ENCODE results near the gene ZKSCAN1. TPM values are rescaled to one million over a fixed set of nuclear protein-coding genes. Genes with fewer than 3 reads are reported as not detected.

Gene ZKSCAN1
- total RNA-seq, 1 experiment from 2014 or later, result 21.2 TPM

GRCh38 chr7:100079024-100079560, 63.7 kb downstream of the ZKSCAN1 start:
- no peak for DNase-seq (ENCODE audit: low read depth)

- DNase-seq (ENCODE audit: low read depth), result peak; percentile 27
Measured at GRCh38 chr7:100080907-100081534, 65.6 kb downstream of the ZKSCAN1 start.

DNA sequence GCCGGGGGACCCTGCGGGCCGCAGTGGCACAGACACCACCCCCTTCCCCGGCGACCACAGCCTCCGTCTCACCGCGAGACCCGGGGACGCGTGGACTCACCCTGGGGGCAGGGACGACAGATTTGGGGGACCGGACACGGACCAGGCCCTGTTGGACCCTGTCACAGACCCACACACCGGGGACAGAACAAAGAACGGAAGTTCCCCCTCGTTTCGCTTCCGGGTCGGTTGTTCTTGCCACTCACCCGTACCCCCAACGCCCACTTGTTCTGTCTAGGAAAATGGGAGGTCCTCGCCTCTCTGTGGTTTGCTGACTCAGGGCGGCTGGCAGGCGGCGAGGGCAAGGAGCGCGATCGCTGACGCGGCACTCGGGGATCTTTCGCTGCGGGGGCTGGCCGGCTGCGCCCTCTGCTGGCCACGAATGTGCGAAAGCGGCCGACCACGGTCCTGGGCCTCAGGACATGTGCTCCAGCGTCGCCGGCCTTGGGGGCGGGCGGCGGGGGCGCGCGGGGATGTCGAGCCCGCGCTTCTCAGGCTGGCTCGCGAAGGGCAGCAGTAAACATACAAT, 66.2 kb downstream of the ZKSCAN1 start, which contains the start of gene ZNF3:
Gene ZNF3 (minus strand): TSS at position 189 of the 568 bp plus-strand sequence. CDS start 4,366 bp downstream, outside the sequence.
- peak; percentile 100 for DNase-seq (ENCODE audit: low read depth)

- no peak for DNase-seq (ENCODE audit: low read depth)
Measured at GRCh38 chr7:100082978-100083377, 67.6 kb downstream of the ZKSCAN1 start.

DNA sequence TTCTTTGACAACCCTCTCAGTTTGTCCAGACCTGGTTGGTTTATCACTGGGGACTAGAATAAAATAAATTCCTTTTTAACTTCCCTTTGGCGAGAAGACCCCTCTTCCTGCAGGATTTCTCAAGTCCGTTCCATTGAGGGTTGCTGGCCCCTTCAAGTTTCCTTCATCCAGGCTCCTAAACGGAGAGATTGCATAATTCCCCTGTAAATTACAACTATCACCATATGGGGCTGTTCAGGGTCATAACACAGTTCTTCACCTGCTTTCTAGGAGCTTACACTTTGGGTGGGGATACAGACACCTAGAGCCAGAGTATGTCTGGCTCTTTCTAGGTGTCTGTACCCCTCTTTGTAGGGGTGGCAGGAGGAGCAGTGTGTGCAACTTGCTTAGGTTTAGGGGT, 70.1 kb downstream of the ZKSCAN1 start:
- DNase-seq (ENCODE audit: low read depth), result no peak

DNA sequence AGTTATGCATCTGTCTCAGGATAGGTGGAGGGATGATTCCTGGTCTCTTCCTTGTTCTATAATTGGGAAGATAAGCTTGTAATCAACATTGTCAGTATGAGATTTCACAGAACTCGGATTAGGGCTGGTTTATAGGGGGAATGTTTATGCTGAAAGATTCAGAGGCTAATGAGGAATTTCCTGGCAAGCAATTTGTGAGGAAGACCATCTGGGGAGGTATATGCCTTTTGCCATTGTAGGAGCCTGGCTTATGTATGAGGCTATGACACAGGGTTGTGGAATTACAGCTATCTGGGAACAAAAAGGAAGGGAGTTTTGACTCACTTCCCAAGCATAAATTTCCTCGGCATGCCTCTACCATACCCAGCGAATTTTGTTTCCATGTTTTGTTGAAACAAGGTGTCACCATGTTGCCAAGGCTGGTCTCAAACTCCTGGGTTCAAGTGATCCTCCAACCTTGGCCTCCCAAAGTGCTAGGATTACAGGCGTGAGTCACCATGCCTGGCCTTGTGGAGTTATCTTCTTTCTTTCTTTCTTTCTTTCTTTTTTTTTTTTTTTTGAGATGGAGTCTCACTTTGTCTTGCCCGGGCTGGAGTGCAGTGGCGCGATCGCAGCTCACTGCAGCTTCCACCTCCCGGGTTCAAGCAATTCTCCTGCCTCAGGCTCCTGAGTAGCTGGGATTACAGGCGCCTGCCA, 71.8 kb downstream of the ZKSCAN1 start:
- peak; percentile 90 for DNase-seq (ENCODE audit: low read depth)

GRCh38 chr7:100088095-100088620, 72.8 kb downstream of the ZKSCAN1 start:
- no peak for DNase-seq (ENCODE audit: low read depth)

DNA sequence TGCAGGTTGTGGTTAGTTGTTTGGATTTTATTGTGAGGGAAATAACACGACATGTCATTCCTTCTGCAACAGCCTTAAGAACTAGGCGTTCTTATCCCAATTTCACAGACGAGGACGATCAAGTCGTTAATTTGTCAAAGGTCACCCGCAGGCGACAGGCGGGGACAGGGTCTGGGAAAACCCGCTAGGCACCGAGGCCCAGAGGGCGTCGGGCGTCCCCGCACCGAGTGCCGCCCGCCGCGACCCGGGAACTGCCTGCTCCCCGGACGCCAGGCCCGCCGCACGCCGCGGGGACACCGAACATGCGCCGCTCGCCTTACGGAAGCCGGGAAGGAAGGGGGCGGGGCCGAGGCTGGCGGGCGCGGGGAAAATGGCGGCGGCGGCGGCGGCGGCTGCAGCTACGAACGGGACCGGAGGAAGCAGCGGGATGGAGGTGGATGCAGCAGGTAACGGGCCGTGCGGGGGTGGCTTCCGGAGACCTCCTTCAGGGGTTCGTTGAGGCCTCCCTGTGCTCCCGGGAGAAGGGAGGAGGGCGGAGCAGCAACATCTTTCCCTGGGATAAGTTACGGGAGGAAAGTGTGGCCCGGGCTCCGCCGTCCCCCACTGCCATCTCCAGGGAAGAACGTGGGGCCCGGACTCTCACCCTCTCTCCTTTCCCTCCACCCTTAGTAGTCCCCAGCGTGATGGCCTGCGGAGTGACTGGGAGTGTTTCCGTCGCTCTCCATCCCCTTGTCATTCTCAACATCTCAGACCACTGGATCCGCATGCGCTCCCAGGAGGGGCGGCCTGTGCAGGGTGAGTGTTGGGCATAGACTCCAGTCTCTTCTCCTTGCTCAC, 73.4 kb downstream of the ZKSCAN1 start, which contains the start of gene COPS6:
Gene COPS6 (plus strand): TSS at position 349 of the 837 bp plus-strand sequence. CDS start 22 bp downstream, at position 371.
- DNase-seq (ENCODE audit: low read depth), result peak; percentile 78

GRCh38 chr7:100089458-100090196, 74.2 kb downstream of the ZKSCAN1 start:
- DNase-seq (ENCODE audit: low read depth), result peak; percentile 65

DNA sequence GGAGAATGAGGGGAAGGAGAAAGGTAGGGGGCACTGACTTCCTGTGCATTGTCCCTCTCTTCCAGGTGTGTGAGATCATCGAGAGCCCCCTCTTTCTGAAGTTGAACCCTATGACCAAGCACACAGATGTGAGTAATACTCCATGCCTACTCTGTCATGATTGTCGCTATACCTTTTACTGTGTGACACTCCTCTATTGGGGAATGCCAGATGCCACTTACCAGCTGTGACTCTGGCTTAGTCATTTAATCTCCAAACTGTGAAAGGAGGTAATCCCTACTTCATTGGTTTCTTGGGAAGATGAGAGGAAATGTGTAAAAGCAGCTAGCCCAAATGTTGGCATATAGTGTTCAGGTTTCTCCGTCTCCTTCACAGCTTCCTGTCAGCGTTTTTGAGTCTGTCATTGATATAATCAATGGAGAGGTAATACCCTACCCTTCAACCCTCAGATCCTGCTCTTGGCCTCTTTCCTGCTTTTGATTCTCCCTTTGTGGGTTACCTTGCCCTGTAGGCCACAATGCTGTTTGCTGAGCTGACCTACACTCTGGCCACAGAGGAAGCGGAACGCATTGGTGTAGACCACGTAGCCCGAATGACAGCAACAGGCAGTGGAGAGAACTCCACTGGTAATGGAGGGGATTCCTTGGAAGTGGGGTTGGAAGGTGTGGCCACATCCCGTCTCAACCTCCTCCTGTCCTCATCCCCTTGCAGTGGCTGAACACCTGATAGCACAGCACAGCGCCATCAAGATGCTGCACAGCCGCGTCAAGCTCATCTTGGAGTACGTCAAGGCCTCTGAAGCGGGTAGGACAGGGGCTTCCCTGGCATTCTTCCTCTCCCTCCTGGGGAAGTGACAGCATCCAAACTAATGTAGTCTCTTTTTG, 75.4 kb downstream of the ZKSCAN1 start:
- DNase-seq (ENCODE audit: low read depth), result no peak

Other genes starting within 250 kb of the ZKSCAN1 start
- gene CYP3A4, start 231.4 kb upstream of the ZKSCAN1 start, total RNA-seq (2014; rRNA removed), result 0.13 TPM in 1 of 2 replicates, not detected in the other
- not detected in 2 replicates for gene CYP3A43, start 187.6 kb upstream of the ZKSCAN1 start, total RNA-seq (2014; rRNA removed)
- gene OR2AE1, start 138.6 kb upstream of the ZKSCAN1 start, total RNA-seq (2014; rRNA removed), result not detected in 2 replicates
- gene TRIM4, start 96.1 kb upstream of the ZKSCAN1 start, total RNA-seq (2014; rRNA removed), result 29.7 and 32.5 TPM in 2 replicates
- gene GJC3, start 86.0 kb upstream of the ZKSCAN1 start, total RNA-seq (2014; rRNA removed), result not detected in 2 replicates
- gene AZGP1, start 39.6 kb upstream of the ZKSCAN1 start, total RNA-seq (2014; rRNA removed), result not detected in 2 replicates
- gene ZSCAN21, start 34.2 kb downstream of the ZKSCAN1 start, total RNA-seq (2014; rRNA removed), result 11.8 and 12.6 TPM in 2 replicates
- gene ZNF3, start 66.1 kb downstream of the ZKSCAN1 start, total RNA-seq (2014; rRNA removed), result 31.0 and 32.9 TPM in 2 replicates
- 96.6 and 100 TPM in 2 replicates for gene COPS6, start 73.4 kb downstream of the ZKSCAN1 start, total RNA-seq (2014; rRNA removed)
- 283 and 290 TPM in 2 replicates for gene MCM7, start 85.8 kb downstream of the ZKSCAN1 start, total RNA-seq (2014; rRNA removed)
- 53.1 and 59.9 TPM in 2 replicates for gene AP4M1, start 86.0 kb downstream of the ZKSCAN1 start, total RNA-seq (2014; rRNA removed)
- gene TAF6, start 103.8 kb downstream of the ZKSCAN1 start, total RNA-seq (2014; rRNA removed), result 98.4 and 106 TPM in 2 replicates
- gene CNPY4, start 104.0 kb downstream of the ZKSCAN1 start, total RNA-seq (2014; rRNA removed), result 23.2 and 28.0 TPM in 2 replicates
- 1.9 and 5.9 TPM in 2 replicates for gene MBLAC1, start 111.4 kb downstream of the ZKSCAN1 start, total RNA-seq (2014; rRNA removed)
- gene LAMTOR4, start 133.3 kb downstream of the ZKSCAN1 start, total RNA-seq (2014; rRNA removed), result 165 and 202 TPM in 2 replicates
- gene TRAPPC14, start 143.1 kb downstream of the ZKSCAN1 start, total RNA-seq (2014; rRNA removed), result 18.8 and 21.8 TPM in 2 replicates
- 6.7 and 9.8 TPM in 2 replicates for gene GAL3ST4, start 153.0 kb downstream of the ZKSCAN1 start, total RNA-seq (2014; rRNA removed)
- 9.6 and 9.9 TPM in 2 replicates for gene GPC2, start 161.8 kb downstream of the ZKSCAN1 start, total RNA-seq (2014; rRNA removed)
- 0.23 and 0.96 TPM in 2 replicates for gene STAG3, start 162.3 kb downstream of the ZKSCAN1 start, total RNA-seq (2014; rRNA removed)
- not detected in 2 replicates for gene PVRIG, start 204.4 kb downstream of the ZKSCAN1 start, total RNA-seq (2014; rRNA removed)

Data from LHCN-M2 (cell line).